ENCODE measurements around the gene REV1. TPM values are rescaled to one million over a fixed set of nuclear protein-coding genes. Genes with fewer than 3 reads are reported as not detected.

The REV1 gene
- total and polyA plus RNA-seq, 2 of the 8 experiments (the other 6 are each of a cell fraction or from before 2014, with no cell fraction given) = 16.6 to 34.3 TPM

DNA sequence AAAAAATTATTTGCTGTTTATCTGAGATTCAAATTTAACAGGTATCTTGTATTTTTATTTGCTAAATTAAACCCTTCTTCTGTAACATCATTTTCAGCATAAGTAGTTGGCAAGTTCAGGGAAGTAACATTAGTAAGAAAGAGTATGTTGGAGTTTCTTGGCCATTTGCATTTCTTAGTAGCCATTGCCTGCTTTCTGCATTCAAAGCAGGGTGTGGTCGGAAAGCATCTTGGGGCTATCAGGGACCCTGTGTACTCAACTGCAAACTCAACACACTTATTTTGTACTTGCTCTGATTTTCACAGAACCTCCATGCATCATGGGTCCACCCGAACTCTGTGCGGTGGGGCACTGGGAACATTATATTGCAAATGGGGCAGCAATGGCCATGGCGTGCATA lies 30.4 kb upstream of the REV1 start (continued):
- TF ChIP-seq, protein P1, sequence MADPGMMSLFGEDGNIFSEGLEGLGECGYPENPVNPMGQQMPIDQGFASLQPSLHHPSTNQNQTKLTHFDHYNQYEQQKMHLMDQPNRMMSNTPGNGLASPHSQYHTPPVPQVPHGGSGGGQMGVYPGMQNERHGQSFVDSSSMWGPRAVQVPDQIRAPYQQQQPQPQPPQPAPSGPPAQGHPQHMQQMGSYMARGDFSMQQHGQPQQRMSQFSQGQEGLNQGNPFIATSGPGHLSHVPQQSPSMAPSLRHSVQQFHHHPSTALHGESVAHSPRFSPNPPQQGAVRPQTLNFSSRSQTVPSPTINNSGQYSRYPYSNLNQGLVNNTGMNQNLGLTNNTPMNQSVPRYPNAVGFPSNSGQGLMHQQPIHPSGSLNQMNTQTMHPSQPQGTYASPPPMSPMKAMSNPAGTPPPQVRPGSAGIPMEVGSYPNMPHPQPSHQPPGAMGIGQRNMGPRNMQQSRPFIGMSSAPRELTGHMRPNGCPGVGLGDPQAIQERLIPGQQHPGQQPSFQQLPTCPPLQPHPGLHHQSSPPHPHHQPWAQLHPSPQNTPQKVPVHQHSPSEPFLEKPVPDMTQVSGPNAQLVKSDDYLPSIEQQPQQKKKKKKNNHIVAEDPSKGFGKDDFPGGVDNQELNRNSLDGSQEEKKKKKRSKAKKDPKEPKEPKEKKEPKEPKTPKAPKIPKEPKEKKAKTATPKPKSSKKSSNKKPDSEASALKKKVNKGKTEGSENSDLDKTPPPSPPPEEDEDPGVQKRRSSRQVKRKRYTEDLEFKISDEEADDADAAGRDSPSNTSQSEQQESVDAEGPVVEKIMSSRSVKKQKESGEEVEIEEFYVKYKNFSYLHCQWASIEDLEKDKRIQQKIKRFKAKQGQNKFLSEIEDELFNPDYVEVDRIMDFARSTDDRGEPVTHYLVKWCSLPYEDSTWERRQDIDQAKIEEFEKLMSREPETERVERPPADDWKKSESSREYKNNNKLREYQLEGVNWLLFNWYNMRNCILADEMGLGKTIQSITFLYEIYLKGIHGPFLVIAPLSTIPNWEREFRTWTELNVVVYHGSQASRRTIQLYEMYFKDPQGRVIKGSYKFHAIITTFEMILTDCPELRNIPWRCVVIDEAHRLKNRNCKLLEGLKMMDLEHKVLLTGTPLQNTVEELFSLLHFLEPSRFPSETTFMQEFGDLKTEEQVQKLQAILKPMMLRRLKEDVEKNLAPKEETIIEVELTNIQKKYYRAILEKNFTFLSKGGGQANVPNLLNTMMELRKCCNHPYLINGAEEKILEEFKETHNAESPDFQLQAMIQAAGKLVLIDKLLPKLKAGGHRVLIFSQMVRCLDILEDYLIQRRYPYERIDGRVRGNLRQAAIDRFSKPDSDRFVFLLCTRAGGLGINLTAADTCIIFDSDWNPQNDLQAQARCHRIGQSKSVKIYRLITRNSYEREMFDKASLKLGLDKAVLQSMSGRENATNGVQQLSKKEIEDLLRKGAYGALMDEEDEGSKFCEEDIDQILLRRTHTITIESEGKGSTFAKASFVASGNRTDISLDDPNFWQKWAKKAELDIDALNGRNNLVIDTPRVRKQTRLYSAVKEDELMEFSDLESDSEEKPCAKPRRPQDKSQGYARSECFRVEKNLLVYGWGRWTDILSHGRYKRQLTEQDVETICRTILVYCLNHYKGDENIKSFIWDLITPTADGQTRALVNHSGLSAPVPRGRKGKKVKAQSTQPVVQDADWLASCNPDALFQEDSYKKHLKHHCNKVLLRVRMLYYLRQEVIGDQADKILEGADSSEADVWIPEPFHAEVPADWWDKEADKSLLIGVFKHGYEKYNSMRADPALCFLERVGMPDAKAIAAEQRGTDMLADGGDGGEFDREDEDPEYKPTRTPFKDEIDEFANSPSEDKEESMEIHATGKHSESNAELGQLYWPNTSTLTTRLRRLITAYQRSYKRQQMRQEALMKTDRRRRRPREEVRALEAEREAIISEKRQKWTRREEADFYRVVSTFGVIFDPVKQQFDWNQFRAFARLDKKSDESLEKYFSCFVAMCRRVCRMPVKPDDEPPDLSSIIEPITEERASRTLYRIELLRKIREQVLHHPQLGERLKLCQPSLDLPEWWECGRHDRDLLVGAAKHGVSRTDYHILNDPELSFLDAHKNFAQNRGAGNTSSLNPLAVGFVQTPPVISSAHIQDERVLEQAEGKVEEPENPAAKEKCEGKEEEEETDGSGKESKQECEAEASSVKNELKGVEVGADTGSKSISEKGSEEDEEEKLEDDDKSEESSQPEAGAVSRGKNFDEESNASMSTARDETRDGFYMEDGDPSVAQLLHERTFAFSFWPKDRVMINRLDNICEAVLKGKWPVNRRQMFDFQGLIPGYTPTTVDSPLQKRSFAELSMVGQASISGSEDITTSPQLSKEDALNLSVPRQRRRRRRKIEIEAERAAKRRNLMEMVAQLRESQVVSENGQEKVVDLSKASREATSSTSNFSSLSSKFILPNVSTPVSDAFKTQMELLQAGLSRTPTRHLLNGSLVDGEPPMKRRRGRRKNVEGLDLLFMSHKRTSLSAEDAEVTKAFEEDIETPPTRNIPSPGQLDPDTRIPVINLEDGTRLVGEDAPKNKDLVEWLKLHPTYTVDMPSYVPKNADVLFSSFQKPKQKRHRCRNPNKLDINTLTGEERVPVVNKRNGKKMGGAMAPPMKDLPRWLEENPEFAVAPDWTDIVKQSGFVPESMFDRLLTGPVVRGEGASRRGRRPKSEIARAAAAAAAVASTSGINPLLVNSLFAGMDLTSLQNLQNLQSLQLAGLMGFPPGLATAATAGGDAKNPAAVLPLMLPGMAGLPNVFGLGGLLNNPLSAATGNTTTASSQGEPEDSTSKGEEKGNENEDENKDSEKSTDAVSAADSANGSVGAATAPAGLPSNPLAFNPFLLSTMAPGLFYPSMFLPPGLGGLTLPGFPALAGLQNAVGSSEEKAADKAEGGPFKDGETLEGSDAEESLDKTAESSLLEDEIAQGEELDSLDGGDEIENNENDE (IDR thresholded peaks at IDR 0.05; ENCODE audit: insufficient replicate concordance, low read length) = no peak
- no peak for TF ChIP-seq JUN (IDR thresholded peaks at IDR 0.05; ENCODE audit: low read depth, low read length)
- TF ChIP-seq, protein P2, sequence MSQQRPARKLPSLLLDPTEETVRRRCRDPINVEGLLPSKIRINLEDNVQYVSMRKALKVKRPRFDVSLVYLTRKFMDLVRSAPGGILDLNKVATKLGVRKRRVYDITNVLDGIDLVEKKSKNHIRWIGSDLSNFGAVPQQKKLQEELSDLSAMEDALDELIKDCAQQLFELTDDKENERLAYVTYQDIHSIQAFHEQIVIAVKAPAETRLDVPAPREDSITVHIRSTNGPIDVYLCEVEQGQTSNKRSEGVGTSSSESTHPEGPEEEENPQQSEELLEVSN (IDR thresholded peaks at IDR 0.05) = no peak
- TF ChIP-seq SP4 (IDR thresholded peaks at IDR 0.05; ENCODE audit: low read length) = no peak
- TF ChIP-seq PHF8 (conservative IDR thresholded peaks at IDR 0.05; ENCODE audit: low read depth, low read length) = no peak
- no peak for TF ChIP-seq SIX5 (IDR thresholded peaks at IDR 0.05; ENCODE audit: low read depth, low read length)
- TF ChIP-seq, protein P3, sequence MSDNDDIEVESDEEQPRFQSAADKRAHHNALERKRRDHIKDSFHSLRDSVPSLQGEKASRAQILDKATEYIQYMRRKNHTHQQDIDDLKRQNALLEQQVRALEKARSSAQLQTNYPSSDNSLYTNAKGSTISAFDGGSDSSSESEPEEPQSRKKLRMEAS (IDR thresholded peaks at IDR 0.05) = no peak
- no peak for TF ChIP-seq EZH2 (IDR thresholded peaks at IDR 0.05; ENCODE audit: low read depth, low read length, severe bottlenecking)
- no peak for TF ChIP-seq KDM4A (IDR thresholded peaks at IDR 0.05; ENCODE audit: low read depth, low read length, severe bottlenecking)
- no peak for TF ChIP-seq POU5F1 (IDR thresholded peaks at IDR 0.05; ENCODE audit: low read depth, low read length)
- no peak for TF ChIP-seq CHD1 (IDR thresholded peaks at IDR 0.05; ENCODE audit: low read depth, low read length)
- no peak for TF ChIP-seq CBX5 (IDR thresholded peaks at IDR 0.05; ENCODE audit: low read depth, low read length)

All from H1 (cell line).